ENCODE measurements around the gene BRICD5. TPM values are rescaled to one million over a fixed set of nuclear protein-coding genes. Genes with fewer than 3 reads are reported as not detected.

BRICD5 gene
- total RNA-seq, 1 donor from 2014 or later: 30.2 TPM

DNA sequence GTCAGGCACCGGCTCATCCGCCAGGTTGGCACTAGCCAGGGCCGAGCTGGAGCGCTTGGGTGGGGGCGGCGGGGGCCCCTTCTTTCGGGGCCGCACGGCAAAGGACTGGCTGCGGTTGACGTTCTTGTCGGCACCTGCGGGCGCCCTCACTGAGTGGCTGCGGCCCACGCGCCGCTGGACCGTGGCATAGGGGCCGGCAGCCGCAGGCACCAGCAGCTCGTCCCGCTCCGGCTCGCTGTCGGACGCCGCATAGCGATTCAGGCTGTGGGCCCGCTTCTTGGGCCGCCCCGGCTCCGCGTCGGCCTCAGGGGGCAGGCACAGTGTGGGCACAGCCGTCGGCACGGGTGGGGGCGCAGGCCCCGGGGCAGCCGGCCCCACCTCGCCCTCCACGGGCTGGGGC lies 30.2 kb downstream of the BRICD5 start:
- TF ChIP-seq, protein P1, sequence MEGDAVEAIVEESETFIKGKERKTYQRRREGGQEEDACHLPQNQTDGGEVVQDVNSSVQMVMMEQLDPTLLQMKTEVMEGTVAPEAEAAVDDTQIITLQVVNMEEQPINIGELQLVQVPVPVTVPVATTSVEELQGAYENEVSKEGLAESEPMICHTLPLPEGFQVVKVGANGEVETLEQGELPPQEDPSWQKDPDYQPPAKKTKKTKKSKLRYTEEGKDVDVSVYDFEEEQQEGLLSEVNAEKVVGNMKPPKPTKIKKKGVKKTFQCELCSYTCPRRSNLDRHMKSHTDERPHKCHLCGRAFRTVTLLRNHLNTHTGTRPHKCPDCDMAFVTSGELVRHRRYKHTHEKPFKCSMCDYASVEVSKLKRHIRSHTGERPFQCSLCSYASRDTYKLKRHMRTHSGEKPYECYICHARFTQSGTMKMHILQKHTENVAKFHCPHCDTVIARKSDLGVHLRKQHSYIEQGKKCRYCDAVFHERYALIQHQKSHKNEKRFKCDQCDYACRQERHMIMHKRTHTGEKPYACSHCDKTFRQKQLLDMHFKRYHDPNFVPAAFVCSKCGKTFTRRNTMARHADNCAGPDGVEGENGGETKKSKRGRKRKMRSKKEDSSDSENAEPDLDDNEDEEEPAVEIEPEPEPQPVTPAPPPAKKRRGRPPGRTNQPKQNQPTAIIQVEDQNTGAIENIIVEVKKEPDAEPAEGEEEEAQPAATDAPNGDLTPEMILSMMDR (IDR thresholded peaks at IDR 0.05; ENCODE audit: partially characterized antibody, unreplicated experiment): no peak
- Mint-ChIP-seq H3K9me3 (ENCODE audit: unreplicated experiment) (peaks cover 3% of the 10 kb centered on the region), H3K4me1 (ENCODE audit: low read depth, unreplicated experiment) (peaks cover 1% of the 10 kb centered on the region), H3K27ac (ENCODE audit: unreplicated experiment) (no peak overlapping the region), H3K36me3 (ENCODE audit: unreplicated experiment) (no peaks in the 10 kb centered on the region), H3K4me3 (ENCODE audit: unreplicated experiment) (no peak overlapping the region), H3K27me3 (ENCODE audit: unreplicated experiment) (no peaks in the 10 kb centered on the region)
- DNase-seq: no peak

DNA sequence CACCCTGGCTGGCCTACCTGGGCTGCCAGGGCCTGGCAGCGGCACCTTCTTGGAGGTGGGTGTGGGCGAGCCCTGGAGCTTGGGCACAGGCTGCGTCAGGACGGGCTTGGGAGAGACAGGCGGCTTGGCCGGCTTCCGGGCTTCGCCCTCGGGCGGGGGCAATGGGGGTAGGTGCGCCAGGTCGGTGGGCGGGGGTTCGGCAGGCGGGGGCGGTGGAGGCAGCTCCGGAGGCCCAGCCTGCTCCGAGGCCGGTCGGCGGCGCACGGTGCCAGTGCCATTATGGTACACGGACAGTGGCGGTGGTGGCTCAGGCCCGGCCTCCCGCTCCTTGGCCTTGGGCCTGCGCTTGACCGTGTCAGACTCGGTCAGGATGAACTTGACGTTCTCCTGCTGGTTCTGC lies 31.1 kb downstream of the BRICD5 start:
- peaks cover 3% of the 10 kb centered on the region for H3K9me3 Mint-ChIP-seq (ENCODE audit: unreplicated experiment)
- peaks cover 1% of the 10 kb centered on the region for H3K4me1 Mint-ChIP-seq (ENCODE audit: low read depth, unreplicated experiment)
- H3K4me3 Mint-ChIP-seq (ENCODE audit: unreplicated experiment): no peak overlapping the region
- TF ChIP-seq, protein P1 (IDR thresholded peaks at IDR 0.05; ENCODE audit: partially characterized antibody, unreplicated experiment): no peak
- no peaks in the 10 kb centered on the region for H3K36me3 Mint-ChIP-seq (ENCODE audit: unreplicated experiment)
- no peak overlapping the region for H3K27ac Mint-ChIP-seq (ENCODE audit: unreplicated experiment)
- H3K27me3 Mint-ChIP-seq (ENCODE audit: unreplicated experiment): no peaks in the 10 kb centered on the region
- no peak for DNase-seq

DNA sequence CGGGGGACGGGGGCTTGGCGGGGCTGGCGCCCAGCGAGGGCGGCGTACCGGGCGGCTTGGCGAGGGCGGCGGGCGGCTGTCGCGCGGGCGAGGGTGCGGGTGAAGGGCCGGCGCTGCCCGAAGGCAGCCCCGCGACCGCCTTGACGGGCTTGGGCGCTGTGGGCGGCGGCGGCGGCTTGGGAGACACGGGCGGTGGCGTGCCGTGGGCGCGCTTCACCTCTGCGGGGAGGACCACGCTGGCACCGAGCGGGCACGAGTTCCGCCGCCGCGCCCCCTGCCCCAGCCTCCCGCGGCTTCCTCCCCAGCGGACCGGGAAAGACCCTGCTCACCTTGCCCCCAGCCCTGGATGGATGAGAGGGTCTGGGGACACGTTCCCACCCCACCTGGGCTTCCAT lies 31.6 kb downstream of the BRICD5 start:
- Mint-ChIP-seq H3K27ac (ENCODE audit: unreplicated experiment) (no peak overlapping the region), H3K4me1 (ENCODE audit: low read depth, unreplicated experiment) (peaks cover 1% of the 10 kb centered on the region), H3K36me3 (ENCODE audit: unreplicated experiment) (no peaks in the 10 kb centered on the region)

DNA sequence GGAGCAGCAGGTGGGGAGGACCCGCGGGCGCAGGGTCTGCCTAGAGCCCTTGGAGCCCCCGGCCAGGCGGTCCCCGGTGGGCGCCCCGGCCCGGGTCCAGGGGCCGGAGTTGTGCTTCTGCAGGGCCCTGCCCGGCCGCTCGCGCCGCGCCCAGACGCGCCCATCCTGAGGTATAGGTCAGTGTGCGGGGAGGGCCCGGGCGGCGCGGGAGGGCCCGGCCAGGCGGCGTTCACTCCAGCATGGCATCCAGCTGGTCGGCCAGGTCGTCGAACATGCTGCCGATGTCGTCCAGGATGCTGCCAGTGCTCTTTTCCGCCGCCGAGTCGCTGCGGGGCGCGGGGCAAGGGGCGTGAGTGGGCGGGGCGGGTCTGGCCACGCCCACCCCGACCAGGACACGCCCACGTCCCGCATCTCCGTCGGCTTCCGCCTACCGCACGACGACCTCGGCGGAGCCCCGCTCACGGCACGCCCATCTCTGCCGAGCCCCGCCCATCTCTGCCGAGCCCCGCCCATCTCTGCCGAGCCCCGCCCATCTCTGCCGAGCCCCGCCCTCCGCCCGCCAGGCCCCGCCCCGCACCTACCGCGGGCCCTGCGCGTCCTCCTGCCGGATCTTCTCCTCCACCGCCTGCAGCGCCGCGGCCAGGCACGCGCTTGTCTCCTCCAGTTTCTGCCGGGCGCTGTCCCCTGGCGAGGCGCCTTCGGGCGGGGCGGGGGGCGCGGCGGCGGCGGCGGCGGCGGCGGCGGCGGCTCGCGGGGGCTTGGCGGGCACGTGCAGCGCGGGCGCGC lies 32.1 kb downstream of the BRICD5 start:
- Mint-ChIP-seq H3K4me3 (ENCODE audit: unreplicated experiment) (no peak overlapping the region), H3K36me3 (ENCODE audit: unreplicated experiment) (no peaks in the 10 kb centered on the region), H3K4me1 (ENCODE audit: low read depth, unreplicated experiment) (peaks cover 1% of the 10 kb centered on the region), H3K27me3 (ENCODE audit: unreplicated experiment) (no peaks in the 10 kb centered on the region), H3K9me3 (ENCODE audit: unreplicated experiment) (peaks cover 3% of the 10 kb centered on the region), H3K27ac (ENCODE audit: unreplicated experiment) (no peak overlapping the region)
- peak; percentile 61 for DNase-seq
- TF ChIP-seq, protein P1 (IDR thresholded peaks at IDR 0.05; ENCODE audit: partially characterized antibody, unreplicated experiment): no peak

More for the DNA sequence above, 31.6 kb downstream of the BRICD5 start:
- no peak for DNase-seq
- no peaks in the 10 kb centered on the region for H3K27me3 Mint-ChIP-seq (ENCODE audit: unreplicated experiment)
- H3K4me3 Mint-ChIP-seq (ENCODE audit: unreplicated experiment): no peak overlapping the region
- TF ChIP-seq, protein P1 (IDR thresholded peaks at IDR 0.05; ENCODE audit: partially characterized antibody, unreplicated experiment): no peak
- peaks cover 3% of the 10 kb centered on the region for H3K9me3 Mint-ChIP-seq (ENCODE audit: unreplicated experiment)

DNA sequence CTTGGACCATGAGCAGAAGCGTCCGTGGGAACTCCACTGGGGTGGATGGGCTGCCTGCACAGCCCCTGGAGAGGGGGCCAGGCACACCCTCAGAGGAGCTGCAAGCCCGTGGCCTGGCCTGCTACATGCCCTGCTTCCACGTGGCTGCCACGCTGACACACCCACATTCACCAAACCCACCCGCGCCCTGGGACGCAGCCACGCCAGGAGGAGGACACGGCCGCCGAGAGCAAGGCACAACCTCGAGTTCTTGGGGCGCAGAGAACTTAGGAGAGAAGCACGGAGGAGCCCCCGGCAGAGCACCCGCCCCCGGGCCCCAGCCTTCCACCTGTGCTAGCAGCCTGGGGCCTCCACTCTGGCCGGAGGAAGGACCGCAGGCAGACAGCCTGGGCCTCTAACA lies 33.1 kb downstream of the BRICD5 start:
- H3K27me3 Mint-ChIP-seq (ENCODE audit: unreplicated experiment): no peaks in the 10 kb centered on the region
- H3K9me3 Mint-ChIP-seq (ENCODE audit: unreplicated experiment): peaks cover 3% of the 10 kb centered on the region
- no peak overlapping the region for H3K27ac Mint-ChIP-seq (ENCODE audit: unreplicated experiment)
- H3K4me1 Mint-ChIP-seq (ENCODE audit: low read depth, unreplicated experiment): peaks cover 1% of the 10 kb centered on the region
- TF ChIP-seq, protein P1 (IDR thresholded peaks at IDR 0.05; ENCODE audit: partially characterized antibody, unreplicated experiment): no peak
- DNase-seq: no peak
- no peak overlapping the region for H3K4me3 Mint-ChIP-seq (ENCODE audit: unreplicated experiment)
- no peaks in the 10 kb centered on the region for H3K36me3 Mint-ChIP-seq (ENCODE audit: unreplicated experiment)

All from glutamatergic neuron (in vitro differentiated cells).